Endothelial cell of umbilical vein (primary cell): ENCODE measurements around the gene CFAP61.

ENCODE experiments used
- EZH2 ChIP-seq: IDR thresholded peaks from 2 replicates; pipeline ENCODE4 v1.6.1; 2012; ENCODE audit warnings: borderline replicate concordance, low read depth, mild to moderate bottlenecking, moderate library complexity, low read length, inconsistent platforms; ENCODE audit not compliant: severe bottlenecking
- FOS ChIP-seq: IDR thresholded peaks from 2 replicates; pipeline ENCODE4 v1.6.1; 2011; ENCODE audit warnings: mild to moderate bottlenecking, low read length, moderate library complexity, borderline replicate concordance; ENCODE audit not compliant: insufficient read depth
- JUN ChIP-seq: IDR thresholded peaks from 2 replicates; pipeline ENCODE4 v1.6.1; 2011; ENCODE audit warnings: borderline replicate concordance, low read depth; ENCODE audit not compliant: insufficient read length, insufficient read depth
- MAX ChIP-seq: IDR thresholded peaks from 2 replicates; pipeline ENCODE4 v1.6.1; 2011; ENCODE audit not compliant: insufficient read depth, insufficient read length
- MYC ChIP-seq: IDR thresholded peaks from one replicate; pipeline ENCODE4 v1.6.1; 2011; ENCODE audit warnings: mild to moderate bottlenecking, low read depth, low read length
- POLR2A ChIP-seq: IDR thresholded peaks from 2 replicates; pipeline ENCODE4 v1.6.1; 2012; ENCODE audit warnings: low read depth, mild to moderate bottlenecking, control low read depth, low read length
- POLR2AphosphoS5 ChIP-seq: IDR thresholded peaks from 2 replicates; pipeline ENCODE4 v1.6.1; 2012; ENCODE audit warnings: low read depth, mild to moderate bottlenecking, control low read depth, low read length, moderate library complexity; ENCODE audit not compliant: insufficient read depth
- TF ChIP-seq, protein P1 (sequence below), 2 donors: IDR thresholded peaks; 1 replicate in 1 of 2; 2 replicates in 1 of 2; pipeline ENCODE4 v1.5.1; 2011; ENCODE audit warnings: low read length in 2 of 2, mild to moderate bottlenecking in 2 of 2, moderate library complexity in 2 of 2, control low read depth in 1 of 2, inconsistent platforms in 1 of 2, low read depth in 1 of 2; ENCODE audit not compliant: insufficient read depth in 1 of 2; ENCODE audit errors: extremely low read depth in 1 of 2

DNA sequence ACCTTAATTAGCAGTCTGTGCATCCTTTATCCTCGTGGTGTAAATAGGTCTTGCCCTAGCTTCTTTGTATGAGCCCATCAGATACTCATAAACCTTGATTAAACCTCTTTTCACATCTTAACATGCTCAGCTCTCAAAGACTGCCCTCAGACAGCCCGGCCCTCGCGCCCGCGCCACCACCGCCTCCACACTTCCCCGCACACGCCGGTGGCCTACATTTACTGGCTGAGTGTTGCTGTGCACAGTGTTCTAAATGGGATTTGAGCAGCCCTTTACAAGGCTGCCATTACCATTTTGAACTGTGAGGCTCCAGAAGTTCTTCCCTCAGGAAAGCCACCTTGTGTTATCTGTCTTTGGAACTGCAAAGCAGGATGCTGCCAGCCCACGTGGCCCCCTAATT is 252.6 kb downstream of the CFAP61 start:
- TF ChIP-seq, protein P1, sequence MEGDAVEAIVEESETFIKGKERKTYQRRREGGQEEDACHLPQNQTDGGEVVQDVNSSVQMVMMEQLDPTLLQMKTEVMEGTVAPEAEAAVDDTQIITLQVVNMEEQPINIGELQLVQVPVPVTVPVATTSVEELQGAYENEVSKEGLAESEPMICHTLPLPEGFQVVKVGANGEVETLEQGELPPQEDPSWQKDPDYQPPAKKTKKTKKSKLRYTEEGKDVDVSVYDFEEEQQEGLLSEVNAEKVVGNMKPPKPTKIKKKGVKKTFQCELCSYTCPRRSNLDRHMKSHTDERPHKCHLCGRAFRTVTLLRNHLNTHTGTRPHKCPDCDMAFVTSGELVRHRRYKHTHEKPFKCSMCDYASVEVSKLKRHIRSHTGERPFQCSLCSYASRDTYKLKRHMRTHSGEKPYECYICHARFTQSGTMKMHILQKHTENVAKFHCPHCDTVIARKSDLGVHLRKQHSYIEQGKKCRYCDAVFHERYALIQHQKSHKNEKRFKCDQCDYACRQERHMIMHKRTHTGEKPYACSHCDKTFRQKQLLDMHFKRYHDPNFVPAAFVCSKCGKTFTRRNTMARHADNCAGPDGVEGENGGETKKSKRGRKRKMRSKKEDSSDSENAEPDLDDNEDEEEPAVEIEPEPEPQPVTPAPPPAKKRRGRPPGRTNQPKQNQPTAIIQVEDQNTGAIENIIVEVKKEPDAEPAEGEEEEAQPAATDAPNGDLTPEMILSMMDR (IDR thresholded peaks at IDR 0.05; ENCODE audit: extremely low read depth in 1 of 2, insufficient read depth in 1 of 2, low read depth in 1 of 2, low read length in 2 of 2), result no peak
- TF ChIP-seq POLR2A, result no peak
- TF ChIP-seq POLR2AphosphoS5, result no peak
- no peak for TF ChIP-seq MAX
- no peak for TF ChIP-seq JUN
- TF ChIP-seq FOS, result no peak
- no peak for TF ChIP-seq EZH2
- TF ChIP-seq MYC, result no peak
